RWPE1 (cell line): ENCODE data around the gene TRAPPC2L.
A peak's percentile ranks its signal among the peaks of the same experiment; 100 is the strongest.

ENCODE experiments used
- CTCF ChIA-PET: fragments of 350-600 bp; sonication (Branson Sonifier 250); formaldehyde crosslinking; extraction: SDS; loops from one replicate; lab custom pipeline; 2021; lab: Yijun Ruan, JAX
- POLR2A ChIA-PET: fragments of 400-600 bp; formaldehyde crosslinking; extraction: SDS; loops from one replicate; lab custom pipeline; 2020; ENCODE audit warnings: antibody characterized with exemption; ENCODE audit not compliant: low non-redundant PET; lab: Yijun Ruan, JAX
- DNase-seq: peaks from one replicate; pipeline ENCODE4 v3.0.0; 2012; ENCODE audit warnings: low spot score
- H3K27ac ChIP-seq: fragments of 450-650 bp; 2 replicates; pipeline ENCODE4 v1.5.1; 2017
- CTCF ChIP-seq: fragments of 450-650 bp; conservative IDR thresholded peaks from 2 replicates; pipeline ENCODE4 v1.5.1; 2017; ENCODE audit warnings: low read depth, mild to moderate bottlenecking

Gene TRAPPC2L

DNA sequence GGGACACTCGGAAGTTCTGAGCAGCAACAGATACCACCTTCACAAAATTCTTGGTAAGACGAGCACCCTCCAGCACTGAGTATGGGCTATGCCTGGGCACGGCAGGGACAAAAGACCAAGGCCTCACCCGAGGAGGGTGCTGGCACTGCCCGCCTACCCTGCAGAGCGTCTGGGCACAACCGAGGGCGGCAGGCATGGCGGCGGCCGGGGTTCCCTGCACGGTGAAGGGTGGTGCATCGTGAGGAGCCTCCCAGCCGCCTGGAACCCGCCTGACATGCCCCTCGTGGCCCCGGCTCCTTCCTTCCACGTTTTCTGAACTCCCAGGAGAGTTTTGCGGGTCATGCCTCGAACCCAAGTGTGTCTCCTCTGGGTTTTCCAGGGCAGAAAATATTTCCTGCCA is 19.1 kb upstream of the TRAPPC2L start:
- no peak for DNase-seq
- ChIA-PET POLR2A (no interaction called here), CTCF (interaction anchor here (1.7 kb wide), 1 partner anchor 19 kb away, joined by 7 read pairs; the partner anchor contains the start of genes GALNS and TRAPPC2L)
- no peak for TF ChIP-seq CTCF
- H3K27ac ChIP-seq: 0 out of 2 replicates have a peak overlapping the region, but pooled peaks have one; percentile 3

- DNase-seq: no peak
- POLR2A ChIA-PET: no interaction called here
- no peak for TF ChIP-seq CTCF
- CTCF ChIA-PET: interaction anchor here (1.7 kb wide), 1 partner anchor 18 kb away, joined by 7 read pairs; the partner anchor contains the start of genes GALNS and TRAPPC2L
- H3K27ac ChIP-seq: no peak overlapping the region
Observed at GRCh38 chr16:88838566-88838965, 18.4 kb upstream of the TRAPPC2L start.

- ChIA-PET POLR2A (no interaction called here), CTCF (interaction anchor here (1.7 kb wide), 1 partner anchor 18 kb away, joined by 7 read pairs; the partner anchor contains the start of genes GALNS and TRAPPC2L)
- TF ChIP-seq CTCF: no peak
- no peak for DNase-seq
- no peak overlapping the region for H3K27ac ChIP-seq
Observed at GRCh38 chr16:88839026-88839529, 17.8 kb upstream of the TRAPPC2L start.

GRCh38 chr16:88839745-88840599 is 17.0 kb upstream of the TRAPPC2L start:
- H3K27ac ChIP-seq: no peak overlapping the region
- POLR2A ChIA-PET: no interaction called here
- TF ChIP-seq CTCF: no peak
- CTCF ChIA-PET: interaction anchor here (0.5 to 1.7 kb wide), 2 partner anchors 17 to 258 kb away, joined by 3 to 7 read pairs; partner anchors contain the start of genes GALNS and TRAPPC2L
- no peak for DNase-seq

- no peak overlapping the region for H3K27ac ChIP-seq
- no peak for DNase-seq
- POLR2A ChIA-PET: no interaction called here
- TF ChIP-seq CTCF: no peak
- CTCF ChIA-PET: interaction anchor here (0.5 kb wide), 1 partner anchor 257 kb away, joined by 3 read pairs; no protein-coding TSS in a partner anchor
Observed at GRCh38 chr16:88840600-88841215, 16.2 kb upstream of the TRAPPC2L start.

DNA sequence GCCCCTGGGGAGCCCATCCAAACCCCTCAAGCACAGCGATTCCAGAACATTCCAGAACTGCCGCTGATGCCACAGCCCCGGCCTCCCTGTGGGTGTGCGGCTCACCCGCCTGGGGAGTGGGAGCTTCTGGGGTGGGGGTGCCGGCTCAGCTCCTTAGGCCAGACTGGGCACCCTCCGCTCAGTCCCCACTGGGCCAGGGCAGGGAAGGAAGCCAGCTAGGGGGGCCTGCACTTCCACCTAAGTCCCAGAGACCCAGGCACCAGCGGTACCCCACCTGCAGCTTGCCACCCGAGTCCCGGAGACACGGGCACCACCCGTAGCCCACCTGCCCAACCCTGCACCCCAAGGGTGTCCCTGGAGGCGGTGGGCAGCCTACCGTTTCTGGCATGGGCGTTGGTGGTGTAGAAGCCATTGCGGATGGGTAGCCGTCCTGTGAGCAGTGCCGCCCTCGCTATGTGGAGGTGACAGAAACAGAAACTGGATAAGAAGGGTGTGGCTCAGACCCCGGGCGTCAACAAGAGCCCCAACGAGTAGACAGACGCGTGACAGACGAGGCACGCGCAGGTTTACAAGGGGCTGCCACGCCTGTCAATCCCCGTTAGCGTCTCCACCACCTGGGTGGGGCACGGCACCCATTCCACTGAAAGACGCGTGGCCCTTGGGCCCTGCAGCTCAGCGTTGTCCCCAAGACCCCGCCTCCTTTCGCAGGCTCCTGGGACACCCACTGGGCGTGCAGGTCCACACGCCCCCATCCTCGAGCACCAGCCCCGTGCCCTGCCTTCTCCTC is 15.2 kb upstream of the TRAPPC2L start:
- no peak for DNase-seq
- H3K27ac ChIP-seq: no peak overlapping the region
- ChIA-PET POLR2A (no interaction called here), CTCF (no interaction called here)
- TF ChIP-seq CTCF: no peak
